Trophoblast cell (in vitro differentiated cells and primary cell): Measurements from ENCODE around the gene DPH6.

Experiments
- DNase-seq, 2 donors: peaks; one replicate each; pipeline ENCODE4 v3.0.0-alpha.2; 2016
- H2AFZ ChIP-seq: 2 replicates; pipeline ENCODE4 v1.6.1; 2013; ENCODE audit warnings: low read length, moderate library complexity, mild to moderate bottlenecking; ENCODE audit not compliant: insufficient read depth, poor library complexity
- H2AK5ac ChIP-seq: 2 replicates; pipeline ENCODE4 v1.6.1; 2013; ENCODE audit warnings: mild to moderate bottlenecking, low read length
- H2BK120ac ChIP-seq: 2 replicates; pipeline ENCODE4 v1.6.1; 2013; ENCODE audit warnings: low read length, mild to moderate bottlenecking, moderate library complexity; ENCODE audit not compliant: insufficient read depth, poor library complexity
- H2BK12ac ChIP-seq: 2 replicates; pipeline ENCODE4 v1.6.1; 2013; ENCODE audit warnings: mild to moderate bottlenecking, low read length, moderate library complexity
- H2BK5ac ChIP-seq: 2 replicates; pipeline ENCODE4 v1.6.1; 2013; ENCODE audit warnings: low read length, low read depth, moderate library complexity, mild to moderate bottlenecking; ENCODE audit not compliant: poor library complexity
- H3K14ac ChIP-seq: 2 replicates; pipeline ENCODE4 v1.6.1; 2013; ENCODE audit warnings: mild to moderate bottlenecking, low read length
- H3K18ac ChIP-seq: 2 replicates; pipeline ENCODE4 v1.6.1; 2013; ENCODE audit warnings: mild to moderate bottlenecking, low read length
- H3K23ac ChIP-seq: 2 replicates; pipeline ENCODE4 v1.6.1; 2013; ENCODE audit warnings: low read length
- H3K27ac ChIP-seq: 2 replicates; pipeline ENCODE4 v1.5.1; 2013; ENCODE audit warnings: low read depth, mild to moderate bottlenecking, inconsistent platforms, low read length, moderate library complexity
- H3K27me3 ChIP-seq: 2 replicates; pipeline ENCODE4 v1.6.1; 2013; ENCODE audit warnings: inconsistent platforms, mild to moderate bottlenecking, low read length, moderate library complexity; ENCODE audit not compliant: insufficient read depth
- H3K36me3 ChIP-seq, 2 experiments: 1 replicate in 1 of 2; 2 replicates in 1 of 2; pipeline ENCODE4 v1.6.1; 2013; ENCODE audit warnings: low read length in 2 of 2, mild to moderate bottlenecking in 2 of 2, moderate library complexity in 1 of 2; ENCODE audit not compliant: insufficient read depth in 2 of 2, control insufficient read depth in 1 of 2
- H3K4ac ChIP-seq: 2 replicates; pipeline ENCODE4 v1.6.1; 2013; ENCODE audit warnings: low read depth, mild to moderate bottlenecking, low read length, moderate library complexity
- H3K4me1 ChIP-seq, 2 experiments: 1 replicate in 1 of 2; 2 replicates in 1 of 2; pipeline ENCODE4 v1.6.1; 2013; ENCODE audit warnings: low read length in 2 of 2, mild to moderate bottlenecking in 2 of 2, moderate library complexity in 1 of 2; ENCODE audit not compliant: insufficient read depth in 2 of 2, control insufficient read depth in 1 of 2
- H3K4me2 ChIP-seq: 2 replicates; pipeline ENCODE4 v1.6.1; 2013; ENCODE audit warnings: inconsistent platforms, mild to moderate bottlenecking, low read length, moderate library complexity
- H3K4me3 ChIP-seq: 2 replicates; pipeline ENCODE4 v1.5.1; 2013; ENCODE audit warnings: mild to moderate bottlenecking, low read depth, low read length, inconsistent platforms
- H3K79me1 ChIP-seq: one replicate; pipeline ENCODE4 v1.6.1; 2013; ENCODE audit warnings: low read length
- H3K79me2 ChIP-seq: 2 replicates; pipeline ENCODE4 v1.6.1; 2013; ENCODE audit warnings: low read length, mild to moderate bottlenecking; ENCODE audit not compliant: control insufficient read depth, insufficient read depth, poor library complexity
- H3K9ac ChIP-seq: 2 replicates; pipeline ENCODE4 v1.6.1; 2013; ENCODE audit warnings: mild to moderate bottlenecking, low read length
- H3K9me3 ChIP-seq: 2 replicates; pipeline ENCODE4 v1.6.1; 2013; ENCODE audit warnings: low read depth, mild to moderate bottlenecking, control low read depth, inconsistent platforms, low read length; ENCODE audit not compliant: insufficient read depth
- H4K12ac ChIP-seq: 2 replicates; pipeline ENCODE4 v1.6.1; 2013; ENCODE audit warnings: low read depth, mild to moderate bottlenecking, low read length, moderate library complexity
- H4K8ac ChIP-seq: 2 replicates; pipeline ENCODE4 v1.6.1; 2013; ENCODE audit warnings: low read depth, mild to moderate bottlenecking, low read length, moderate library complexity
- H4K91ac ChIP-seq: one replicate; pipeline ENCODE4 v1.6.1; 2013; ENCODE audit warnings: low read depth, mild to moderate bottlenecking, low read length, moderate library complexity
- WGBS: extraction: QIAGEN DNeasy Blood & Tissue Kit; methylation state at CpG from one replicate; pipeline ENCODE4 v1.1.7; 2013; ENCODE audit warnings: missing lambda C conversion rate; ENCODE audit not compliant: insufficient read length, insufficient coverage; ENCODE audit errors: extremely low coverage; 5-methylcytosine and 5-hydroxymethylcytosine counted together

The DPH6 gene

GRCh38 chr15:35431281-35431680 lies 114.7 kb downstream of the DPH6 start:
- Histone ChIP-seq H2AFZ (no peak overlapping the region), H2BK12ac (no peak overlapping the region), H3K27ac (no peak overlapping the region), H2BK120ac (no peak overlapping the region), H3K36me3 (no peaks in the 10 kb centered on the region), H3K14ac (no peak overlapping the region), H3K79me2 (no peaks in the 10 kb centered on the region), H3K79me1 (peaks cover 5% of the 10 kb centered on the region), H3K9ac (no peak overlapping the region), H2AK5ac (no peak overlapping the region), H4K8ac (no peak overlapping the region), H3K4ac (no peak overlapping the region), H3K27me3 (no peaks in the 10 kb centered on the region), H3K18ac (no peak overlapping the region), H4K91ac (no peak overlapping the region), H3K9me3 (peaks cover 1% of the 10 kb centered on the region), H3K4me2 (no peak overlapping the region), H3K4me3 (no peak overlapping the region), H3K4me1 (peaks cover 4 to 10% of the 10 kb centered on the region in 2 experiments), H3K23ac (no peak overlapping the region), H4K12ac (no peak overlapping the region), H2BK5ac (no peak overlapping the region)
- WGBS, result no CpG with 5 or more reads among the region's 1 CpG
- DNase-seq, result no peak

GRCh38 chr15:35430301-35430700 lies 115.7 kb downstream of the DPH6 start:
- H3K36me3 ChIP-seq, result no peaks in the 10 kb centered on the region
- H2AFZ ChIP-seq, result no peak overlapping the region
- H3K9ac ChIP-seq, result no peak overlapping the region
- H3K79me2 ChIP-seq, result no peaks in the 10 kb centered on the region
- no peak overlapping the region for H3K27ac ChIP-seq
- no peak overlapping the region for H4K8ac ChIP-seq
- no peak overlapping the region for H3K4me3 ChIP-seq
- H3K18ac ChIP-seq, result no peak overlapping the region
- no peak overlapping the region for H4K12ac ChIP-seq
- no peak overlapping the region for H4K91ac ChIP-seq
- H3K4me2 ChIP-seq, result no peak overlapping the region
- peaks cover 2% of the 10 kb centered on the region for H3K79me1 ChIP-seq
- no peak overlapping the region for H3K4ac ChIP-seq
- no peak overlapping the region for H2BK120ac ChIP-seq
- H3K9me3 ChIP-seq, result peaks cover under 1% of the 10 kb centered on the region
- H3K4me1 ChIP-seq, result peaks cover 1 to 4% of the 10 kb centered on the region in 2 experiments
- H2BK5ac ChIP-seq, result no peak overlapping the region
- peak in 1 of 2 donors; percentile 47 for DNase-seq
- H2AK5ac ChIP-seq, result no peak overlapping the region
- no peak overlapping the region for H3K23ac ChIP-seq
- no peak overlapping the region for H2BK12ac ChIP-seq
- no peak overlapping the region for H3K14ac ChIP-seq
- no peaks in the 10 kb centered on the region for H3K27me3 ChIP-seq

GRCh38 chr15:35427496-35427895 lies 118.5 kb downstream of the DPH6 start:
- no peak overlapping the region for H2AFZ ChIP-seq
- no peaks in the 10 kb centered on the region for H3K79me2 ChIP-seq
- H3K36me3 ChIP-seq, result no peaks in the 10 kb centered on the region
- H2BK5ac ChIP-seq, result no peak overlapping the region
- H3K9me3 ChIP-seq, result no peaks in the 10 kb centered on the region
- no peaks in the 10 kb centered on the region for H3K79me1 ChIP-seq
- H3K4ac ChIP-seq, result no peak overlapping the region
- H3K4me2 ChIP-seq, result no peak overlapping the region
- no peak for DNase-seq
- no peak overlapping the region for H2AK5ac ChIP-seq
- no peak overlapping the region for H4K8ac ChIP-seq
- H2BK120ac ChIP-seq, result no peak overlapping the region
- H3K4me1 ChIP-seq, result no peaks in the 10 kb centered on the region
- H3K18ac ChIP-seq, result no peak overlapping the region
- no peak overlapping the region for H2BK12ac ChIP-seq
- H3K9ac ChIP-seq, result no peak overlapping the region
- no peak overlapping the region for H3K23ac ChIP-seq
- H3K4me3 ChIP-seq, result no peak overlapping the region
- H4K91ac ChIP-seq, result no peak overlapping the region
- H3K14ac ChIP-seq, result no peak overlapping the region
- H3K27ac ChIP-seq, result no peak overlapping the region
- no peaks in the 10 kb centered on the region for H3K27me3 ChIP-seq
- no peak overlapping the region for H4K12ac ChIP-seq

- no CpG with 5 or more reads among the region's 3 CpGs for WGBS
- H4K12ac ChIP-seq, result no peak overlapping the region
- no peak overlapping the region for H2AFZ ChIP-seq
- H3K79me1 ChIP-seq, result no peaks in the 10 kb centered on the region
- H3K27ac ChIP-seq, result no peak overlapping the region
- H2BK12ac ChIP-seq, result no peak overlapping the region
- no peak overlapping the region for H3K4me2 ChIP-seq
- no peak overlapping the region for H3K18ac ChIP-seq
- H3K4me3 ChIP-seq, result no peak overlapping the region
- H3K79me2 ChIP-seq, result no peaks in the 10 kb centered on the region
- H4K91ac ChIP-seq, result no peak overlapping the region
- H3K14ac ChIP-seq, result no peak overlapping the region
- no peaks in the 10 kb centered on the region for H3K4me1 ChIP-seq
- peak in 1 of 2 donors; percentile 54 for DNase-seq
- no peak overlapping the region for H2BK120ac ChIP-seq
- H3K36me3 ChIP-seq, result no peaks in the 10 kb centered on the region
- H3K9ac ChIP-seq, result no peak overlapping the region
- H3K4ac ChIP-seq, result no peak overlapping the region
- no peaks in the 10 kb centered on the region for H3K27me3 ChIP-seq
- no peak overlapping the region for H2AK5ac ChIP-seq
- no peak overlapping the region for H3K23ac ChIP-seq
- H3K9me3 ChIP-seq, result no peaks in the 10 kb centered on the region
- no peak overlapping the region for H2BK5ac ChIP-seq
- H4K8ac ChIP-seq, result no peak overlapping the region
Observed at GRCh38 chr15:35427091-35427490, 118.9 kb downstream of the DPH6 start.
